ENCODE data around the gene AP3S1.

GRCh38 chr5:115813719-115814118 is 28.0 kb upstream of the AP3S1 start:
- TF ChIP-seq EZH2 (IDR thresholded peaks at IDR 0.05) = no peak
- no peak for TF ChIP-seq CTCF (IDR thresholded peaks at IDR 0.05)
